Measurements from ENCODE around the gene RHBDL3. TPM values are rescaled to one million over a fixed set of nuclear protein-coding genes. Genes with fewer than 3 reads are reported as not detected.

RHBDL3 gene
- total RNA-seq, 1 donor, result 0.09 TPM

GRCh38 chr17:32341857-32342602, 76.4 kb downstream of the RHBDL3 start, which contains the start of gene C17orf75:
TSS of gene C17orf75 (minus strand) at chr17:32342173. CDS start at chr17:32342139, 34 bp downstream.
- TF ChIP-seq CTCF (IDR thresholded peaks at IDR 0.05; ENCODE audit: insufficient read depth, low read length), result no peak
- DNase-seq (ENCODE audit: low read depth), result peak; percentile 78
- H3K4me3 ChIP-seq (ENCODE audit: low read depth, low read length), result peak within 1 kb of the TSS; percentile 80

GRCh38 chr17:32342603-32343325, 77.1 kb downstream of the RHBDL3 start:
- no peak for DNase-seq (ENCODE audit: low read depth)
- H3K4me3 ChIP-seq (ENCODE audit: low read depth, low read length), result peak overlapping the region; percentile 80
- TF ChIP-seq CTCF (IDR thresholded peaks at IDR 0.05; ENCODE audit: insufficient read depth, low read length), result no peak

- no peak for DNase-seq (ENCODE audit: low read depth)
- H3K4me3 ChIP-seq (ENCODE audit: low read depth, low read length), result no peak overlapping the region
- TF ChIP-seq CTCF (IDR thresholded peaks at IDR 0.05; ENCODE audit: insufficient read depth, low read length), result no peak
These were observed 80.4 kb downstream of the RHBDL3 start for GRCh38 chr17:32345951-32346600.

- no peak overlapping the region for H3K4me3 ChIP-seq (ENCODE audit: low read depth, low read length)
- TF ChIP-seq CTCF (IDR thresholded peaks at IDR 0.05; ENCODE audit: insufficient read depth, low read length), result no peak
These were observed 82.8 kb downstream of the RHBDL3 start for GRCh38 chr17:32348483-32348800.

GRCh38 chr17:32349503-32349853, 83.8 kb downstream of the RHBDL3 start:
- no peak for DNase-seq (ENCODE audit: low read depth)
- H3K4me3 ChIP-seq (ENCODE audit: low read depth, low read length), result peak overlapping the region; percentile 99
- TF ChIP-seq CTCF (IDR thresholded peaks at IDR 0.05; ENCODE audit: insufficient read depth, low read length), result no peak

More at GRCh38 chr17:32348483-32348800, 82.8 kb downstream of the RHBDL3 start:
- no peak for DNase-seq (ENCODE audit: low read depth)

GRCh38 chr17:32349854-32350665, 84.4 kb downstream of the RHBDL3 start, which contains the start of gene ZNF207:
TSS of gene ZNF207 (plus strand) at chr17:32350157. CDS start at chr17:32350286, 129 bp downstream.
- no peak for TF ChIP-seq CTCF (IDR thresholded peaks at IDR 0.05; ENCODE audit: insufficient read depth, low read length)
- DNase-seq (ENCODE audit: low read depth), result peak; percentile 97
- H3K4me3 ChIP-seq (ENCODE audit: low read depth, low read length), result peak within 1 kb of the TSS; percentile 99
